A673 (cell line): ENCODE data around the gene IGLL1.

Source experiments
- CTCF ChIP-seq: fragments of 300-800, 200-600 bp; sonication (generic); conservative IDR thresholded peaks from 2 replicates; pipeline ENCODE4 v1.5.1; 2017; ENCODE audit warnings: low read depth, mild to moderate bottlenecking, antibody characterized with exemption, low read length, moderate library complexity, mixed read lengths
- EZH2 ChIP-seq: fragments of 200-600 bp; sonication (generic); IDR thresholded peaks from 2 replicates; pipeline ENCODE4 v1.6.1; 2017; ENCODE audit warnings: borderline replicate concordance, low read depth, mild to moderate bottlenecking, mixed read lengths, antibody characterized with exemption, low read length; ENCODE audit not compliant: poor library complexity, severe bottlenecking

DNA sequence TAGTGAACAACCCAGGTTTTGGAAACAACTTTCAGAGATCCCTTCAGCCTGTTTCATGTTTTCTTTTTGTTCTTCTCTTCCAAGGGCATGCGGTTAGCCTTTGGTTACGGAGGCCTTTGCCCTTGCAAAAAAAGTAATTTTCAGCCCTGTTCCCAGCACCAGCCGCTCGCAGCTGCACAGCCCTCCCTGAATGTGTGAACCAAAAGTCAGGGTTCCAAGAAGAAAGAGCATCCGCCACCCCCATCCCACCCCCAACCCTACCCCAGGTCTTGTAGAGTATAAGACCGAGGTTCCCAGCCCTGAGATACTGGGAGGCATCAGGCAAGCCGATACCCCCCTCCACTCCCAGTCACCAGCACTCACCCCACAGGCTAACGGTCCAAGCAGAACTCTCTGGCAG, 56.4 kb downstream of the IGLL1 start:
- no peak for TF ChIP-seq CTCF
- TF ChIP-seq EZH2: no peak
